ENCODE data around the gene COPS9. TPM values are rescaled to one million over a fixed set of nuclear protein-coding genes. Genes with fewer than 3 reads are reported as not detected.

COPS9 gene
- total RNA-seq, 1 donor from 2014 or later, result 156 TPM

- H3K4me3 Mint-ChIP-seq (ENCODE audit: unreplicated experiment), result no peak overlapping the region
- TF ChIP-seq CTCF (IDR thresholded peaks at IDR 0.05), result no peak
- no peak for DNase-seq (ENCODE audit: extremely low spot score, unreplicated experiment)
- H3K27ac Mint-ChIP-seq (ENCODE audit: unreplicated experiment), result no peak overlapping the region
- H3K27me3 Mint-ChIP-seq (ENCODE audit: unreplicated experiment), result peaks cover 63% of the 10 kb centered on the region
- H3K36me3 Mint-ChIP-seq (ENCODE audit: unreplicated experiment), result no peaks in the 10 kb centered on the region
- peaks cover 26% of the 10 kb centered on the region for H3K9me3 Mint-ChIP-seq (ENCODE audit: unreplicated experiment)
- no peaks in the 10 kb centered on the region for H3K4me1 Mint-ChIP-seq (ENCODE audit: unreplicated experiment)
These were observed 40.3 kb downstream of the COPS9 start for GRCh38 chr2:240095556-240096523.

GRCh38 chr2:240089306-240089705, 46.8 kb downstream of the COPS9 start:
- Mint-ChIP-seq H3K27ac (ENCODE audit: unreplicated experiment) (no peak overlapping the region), H3K27me3 (ENCODE audit: unreplicated experiment) (peaks cover 15% of the 10 kb centered on the region), H3K4me3 (ENCODE audit: unreplicated experiment) (no peak overlapping the region), H3K9me3 (ENCODE audit: unreplicated experiment) (peaks cover 14% of the 10 kb centered on the region), H3K4me1 (ENCODE audit: unreplicated experiment) (no peaks in the 10 kb centered on the region), H3K36me3 (ENCODE audit: unreplicated experiment) (no peaks in the 10 kb centered on the region)
- DNase-seq (ENCODE audit: extremely low spot score, unreplicated experiment), result no peak
- TF ChIP-seq CTCF (IDR thresholded peaks at IDR 0.05), result no peak

GRCh38 chr2:240086563-240086962, 49.5 kb downstream of the COPS9 start:
- Mint-ChIP-seq H3K27me3 (ENCODE audit: unreplicated experiment) (peaks cover 12% of the 10 kb centered on the region), H3K9me3 (ENCODE audit: unreplicated experiment) (peaks cover 4% of the 10 kb centered on the region), H3K27ac (ENCODE audit: unreplicated experiment) (no peak overlapping the region), H3K4me3 (ENCODE audit: unreplicated experiment) (no peak overlapping the region), H3K36me3 (ENCODE audit: unreplicated experiment) (no peaks in the 10 kb centered on the region), H3K4me1 (ENCODE audit: unreplicated experiment) (no peaks in the 10 kb centered on the region)
- no peak for TF ChIP-seq CTCF (IDR thresholded peaks at IDR 0.05)
- no peak for DNase-seq (ENCODE audit: extremely low spot score, unreplicated experiment)

Other genes starting within 250 kb of the COPS9 start
- 122 and 130 TPM in 2 replicates for gene NDUFA10, start 111.0 kb downstream of the COPS9 start, total RNA-seq
- not detected in 2 replicates for gene OR6B2, start 105.9 kb downstream of the COPS9 start, total RNA-seq
- gene OR6B3, start 82.8 kb downstream of the COPS9 start, total RNA-seq, result not detected in 2 replicates
- gene OTOS, start 4.4 kb upstream of the COPS9 start, total RNA-seq, result not detected in 2 replicates

All from osteocyte (in vitro differentiated cells).